OCI-LY1 (cell line): Measurements from ENCODE around the gene IFT52.

Source experiments
- H2AFZ ChIP-seq: fragments of 200-600 bp; sonication (generic), shearing (Covaris generic); 2 replicates; pipeline ENCODE4 v1.6.0; 2014; ENCODE audit warnings: antibody characterized with exemption, mild to moderate bottlenecking, low read length
- H3F3A ChIP-seq: fragments of 200-600 bp; sonication (generic), shearing (Covaris generic); 2 replicates; pipeline ENCODE4 v1.6.0; 2014; ENCODE audit warnings: mild to moderate bottlenecking, antibody characterized with exemption, low read length, moderate library complexity; ENCODE audit not compliant: insufficient read depth
- H3K27ac ChIP-seq: fragments of 200-600 bp; sonication (generic); 2 replicates; pipeline ENCODE4 v1.5.1; 2014; ENCODE audit warnings: low read length, mixed run types, mild to moderate bottlenecking, low read depth; ENCODE audit not compliant: poor library complexity, severe bottlenecking
- H3K27me3 ChIP-seq: fragments of 200-600 bp; sonication (generic); 2 replicates; pipeline ENCODE4 v1.6.0; 2014; ENCODE audit warnings: antibody characterized with exemption, mild to moderate bottlenecking, low read length, moderate library complexity; ENCODE audit not compliant: insufficient read depth
- H3K36me3 ChIP-seq: fragments of 200-600 bp; sonication (generic); 2 replicates; pipeline ENCODE4 v1.6.1; 2014; ENCODE audit warnings: mild to moderate bottlenecking, antibody characterized with exemption, low read length, moderate library complexity, mixed read lengths; ENCODE audit not compliant: insufficient read depth
- H3K4me1 ChIP-seq: fragments of 200-600 bp; sonication (generic); 2 replicates; pipeline ENCODE4 v1.5.1; 2014; ENCODE audit warnings: mild to moderate bottlenecking, low read length, moderate library complexity; ENCODE audit not compliant: insufficient read depth, severe bottlenecking
- H3K4me2 ChIP-seq: fragments of 200-600 bp; sonication (generic), shearing (Covaris generic); 2 replicates; pipeline ENCODE4 v1.6.1; 2014; ENCODE audit warnings: low read length
- H3K4me3 ChIP-seq: fragments of 200-600 bp; sonication (generic); 2 replicates; pipeline ENCODE4 v1.5.1; 2014; ENCODE audit warnings: low read length, low read depth, mild to moderate bottlenecking, mixed read lengths; ENCODE audit not compliant: poor library complexity, severe bottlenecking
- H3K79me2 ChIP-seq: fragments of 200-600 bp; shearing (Covaris generic); 2 replicates; pipeline ENCODE4 v1.6.1; 2016; ENCODE audit warnings: mixed run types, low read length, mixed read lengths; ENCODE audit not compliant: insufficient read depth
- H3K9ac ChIP-seq: fragments of 200-600 bp; sonication (generic), shearing (Covaris generic); 2 replicates; pipeline ENCODE4 v1.6.1; 2014; ENCODE audit warnings: mild to moderate bottlenecking, low read length, mixed read lengths
- H3K9me2 ChIP-seq: fragments of 200-600 bp; sonication (generic), shearing (Covaris generic); 2 replicates; pipeline ENCODE4 v1.6.1; 2014; ENCODE audit warnings: low read depth, mild to moderate bottlenecking, low read length, mixed read lengths
- H3K9me3 ChIP-seq: fragments of 200-600 bp; shearing (Covaris generic); 2 replicates; pipeline ENCODE4 v1.6.1; 2014; ENCODE audit warnings: low read length, mixed read lengths
- H4K20me1 ChIP-seq: fragments of 200-600 bp; sonication (generic), shearing (Covaris generic); 2 replicates; pipeline ENCODE4 v1.6.0; 2016; ENCODE audit warnings: mild to moderate bottlenecking, low read length; ENCODE audit not compliant: insufficient read depth
- EZH2 ChIP-seq: fragments of 200-600 bp; sonication (generic), shearing (Covaris generic); IDR thresholded peaks from 2 replicates; pipeline ENCODE4 v1.8.0; 2017; ENCODE audit warnings: borderline replicate concordance, mixed run types, mild to moderate bottlenecking, antibody characterized with exemption, low read length, moderate library complexity, mixed read lengths
- TF ChIP-seq, protein P1 (sequence below): fragments of 200-600 bp; sonication (generic), shearing (Covaris generic); IDR thresholded peaks from 2 replicates; pipeline ENCODE4 v1.5.1; 2017; ENCODE audit warnings: mild to moderate bottlenecking, antibody characterized with exemption, low read length, moderate library complexity, mixed read lengths

The IFT52 gene

DNA sequence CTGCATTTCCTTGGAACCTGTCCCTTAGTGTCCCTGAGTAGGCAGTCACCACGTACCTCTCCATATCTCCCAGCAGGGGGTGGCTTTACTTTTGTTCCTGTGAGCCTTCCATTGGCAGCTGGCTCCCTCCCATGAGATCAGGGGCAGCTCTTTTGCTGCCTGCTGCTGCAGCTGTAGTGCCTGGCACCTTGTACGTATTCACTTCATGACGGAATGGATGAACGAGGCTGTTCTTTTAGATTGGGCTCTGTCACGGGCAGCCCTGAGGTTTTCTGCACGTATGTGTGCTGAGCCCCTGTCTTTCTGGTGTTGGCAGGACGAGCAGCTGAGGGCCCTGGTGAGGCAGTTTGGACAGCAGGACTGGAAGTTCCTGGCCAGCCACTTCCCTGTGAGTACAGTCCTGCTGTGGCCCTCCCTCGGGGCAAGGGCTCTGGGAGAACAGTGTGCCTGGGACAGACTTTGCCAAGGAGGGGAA, 90.8 kb downstream of the IFT52 start:
- peak overlapping the region; percentile 99 for H3K27ac ChIP-seq
- H3K36me3 ChIP-seq, result peaks cover 55% of the 10 kb centered on the region
- H3K9me2 ChIP-seq, result no peaks in the 10 kb centered on the region
- H3K4me3 ChIP-seq, result peak overlapping the region; percentile 48
- H3F3A ChIP-seq, result peaks cover 13% of the 10 kb centered on the region; the same call in 1 of the 2 replicates
- no peak overlapping the region for H2AFZ ChIP-seq
- H3K27me3 ChIP-seq, result no peaks in the 10 kb centered on the region
- H3K9me3 ChIP-seq, result no peaks in the 10 kb centered on the region
- peak overlapping the region; percentile 68 for H3K9ac ChIP-seq
- peaks cover 62% of the 10 kb centered on the region for H3K4me1 ChIP-seq
- no peak for TF ChIP-seq EZH2
- TF ChIP-seq, protein P1, sequence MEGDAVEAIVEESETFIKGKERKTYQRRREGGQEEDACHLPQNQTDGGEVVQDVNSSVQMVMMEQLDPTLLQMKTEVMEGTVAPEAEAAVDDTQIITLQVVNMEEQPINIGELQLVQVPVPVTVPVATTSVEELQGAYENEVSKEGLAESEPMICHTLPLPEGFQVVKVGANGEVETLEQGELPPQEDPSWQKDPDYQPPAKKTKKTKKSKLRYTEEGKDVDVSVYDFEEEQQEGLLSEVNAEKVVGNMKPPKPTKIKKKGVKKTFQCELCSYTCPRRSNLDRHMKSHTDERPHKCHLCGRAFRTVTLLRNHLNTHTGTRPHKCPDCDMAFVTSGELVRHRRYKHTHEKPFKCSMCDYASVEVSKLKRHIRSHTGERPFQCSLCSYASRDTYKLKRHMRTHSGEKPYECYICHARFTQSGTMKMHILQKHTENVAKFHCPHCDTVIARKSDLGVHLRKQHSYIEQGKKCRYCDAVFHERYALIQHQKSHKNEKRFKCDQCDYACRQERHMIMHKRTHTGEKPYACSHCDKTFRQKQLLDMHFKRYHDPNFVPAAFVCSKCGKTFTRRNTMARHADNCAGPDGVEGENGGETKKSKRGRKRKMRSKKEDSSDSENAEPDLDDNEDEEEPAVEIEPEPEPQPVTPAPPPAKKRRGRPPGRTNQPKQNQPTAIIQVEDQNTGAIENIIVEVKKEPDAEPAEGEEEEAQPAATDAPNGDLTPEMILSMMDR, result peak; percentile 36; the same call in 1 of the 2 replicates
- no peaks in the 10 kb centered on the region for H4K20me1 ChIP-seq
- peak overlapping the region; percentile 66 for H3K4me2 ChIP-seq
- peaks cover 17% of the 10 kb centered on the region for H3K79me2 ChIP-seq

DNA sequence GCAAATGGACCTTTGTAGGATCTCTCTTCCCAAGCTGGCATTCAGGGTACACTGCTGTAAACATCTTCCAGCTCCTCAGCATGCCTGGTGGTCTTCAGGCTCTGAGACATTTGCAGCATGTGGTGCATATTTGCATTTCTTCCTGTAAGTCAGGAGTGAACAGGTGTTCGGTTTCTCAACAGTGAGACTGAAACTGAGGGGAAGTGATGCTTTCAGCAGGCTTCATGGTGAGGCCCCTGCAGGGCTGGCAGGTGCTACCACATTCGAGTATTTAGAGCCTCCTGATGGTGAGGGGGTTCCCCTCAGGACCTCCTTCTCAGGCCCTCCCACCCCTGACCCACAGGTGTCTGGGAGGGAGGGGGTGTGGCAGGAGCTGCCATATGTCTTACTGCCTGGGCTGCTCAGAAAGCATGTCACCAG, 91.3 kb downstream of the IFT52 start:
- Histone ChIP-seq H4K20me1 (no peaks in the 10 kb centered on the region), H3K4me2 (peak overlapping the region; percentile 66), H3K9me2 (no peaks in the 10 kb centered on the region), H3K27ac (peak overlapping the region; percentile 99), H3K4me1 (peaks cover 59% of the 10 kb centered on the region), H3K79me2 (peaks cover 12% of the 10 kb centered on the region), H3K9ac (peak overlapping the region; percentile 68), H2AFZ (no peak overlapping the region), H3K27me3 (no peaks in the 10 kb centered on the region), H3K36me3 (peaks cover 55% of the 10 kb centered on the region), H3F3A (peaks cover 13% of the 10 kb centered on the region; the same call in 1 of the 2 replicates), H3K9me3 (no peaks in the 10 kb centered on the region), H3K4me3 (peak overlapping the region; percentile 48)
- no peak for TF ChIP-seq EZH2
- TF ChIP-seq, protein P1, result no peak

DNA sequence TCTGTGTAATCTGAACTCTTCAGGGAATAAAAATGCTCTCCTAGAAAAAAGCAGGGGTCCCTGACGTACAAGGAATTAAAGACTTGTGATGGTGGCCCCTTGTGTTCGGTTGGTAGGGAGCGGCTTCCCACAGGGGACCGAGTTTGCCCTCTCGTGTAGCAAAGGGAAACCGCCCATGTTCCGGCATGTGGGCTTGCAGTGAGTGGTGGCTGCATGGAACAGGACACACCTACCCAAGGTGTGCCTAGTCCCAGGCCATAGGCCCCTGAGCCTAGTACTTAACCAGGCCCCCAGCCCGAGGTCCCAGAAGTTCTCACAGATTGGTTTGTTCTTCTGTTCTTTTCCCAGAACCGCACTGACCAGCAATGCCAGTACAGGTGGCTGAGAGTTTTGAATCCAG, 91.7 kb downstream of the IFT52 start:
- Histone ChIP-seq H2AFZ (no peak overlapping the region), H3K4me1 (peaks cover 54% of the 10 kb centered on the region), H3K9me2 (no peaks in the 10 kb centered on the region), H3K9me3 (no peaks in the 10 kb centered on the region), H3K4me2 (peak overlapping the region; percentile 45), H3K9ac (peak overlapping the region; percentile 37; the same call in 1 of the 2 replicates), H3K4me3 (peak overlapping the region; percentile 32), H4K20me1 (no peaks in the 10 kb centered on the region), H3K27me3 (no peaks in the 10 kb centered on the region), H3K36me3 (peaks cover 55% of the 10 kb centered on the region), H3K79me2 (peaks cover 8% of the 10 kb centered on the region), H3F3A (peaks cover 13% of the 10 kb centered on the region; the same call in 1 of the 2 replicates), H3K27ac (peak overlapping the region; percentile 99)
- TF ChIP-seq, protein P1, result no peak
- no peak for TF ChIP-seq EZH2
